ENCODE measurements around the gene LPCAT3.

GRCh38 chr12:6936636-6937480 lies 81.4 kb downstream of the LPCAT3 start:
- TF ChIP-seq POLR2A (IDR thresholded peaks at IDR 0.05; ENCODE audit: low read length) = no peak
- no peak for TF ChIP-seq GATA1 (IDR thresholded peaks at IDR 0.05; ENCODE audit: low read depth, low read length)
